GM10248 (cell line): ENCODE measurements around the gene GRM8.
"Not testable (repeated sequence)": the region's sequence is repeated elsewhere in the genome, so short reads cannot be mapped to it uniquely, and the experiment has no call there.

Experiments used
- CTCF ChIA-PET: fragments of 300-600 bp; sonication (Branson Sonifier 250); formaldehyde crosslinking; extraction: SDS; loops from one replicate; lab custom pipeline; 2021; ENCODE audit warnings: antibody characterized with exemption; lab: Yijun Ruan, JAX
- POLR2A ChIA-PET: fragments of 350-650 bp; sonication (Branson Sonifier 250); formaldehyde crosslinking; extraction: SDS; loops from one replicate; lab custom pipeline; 2020; ENCODE audit warnings: antibody characterized with exemption; lab: Yijun Ruan, JAX
- DNase-seq: peaks from one replicate; pipeline ENCODE4 v3.0.0; 2012; ENCODE audit errors: extremely low spot score
- TF ChIP-seq, protein P1 (sequence below): IDR thresholded peaks from 2 replicates; pipeline ENCODE4 v1.5.1; 2012; ENCODE audit warnings: mild to moderate bottlenecking, low read depth; ENCODE audit errors: extremely low read depth, missing control alignments, control extremely low read depth

Gene GRM8

GRCh38 chr7:126937171-126937570 lies 315.6 kb downstream of the GRM8 start:
- CTCF ChIA-PET, result no interaction called here
- POLR2A ChIA-PET, result no interaction called here
- TF ChIP-seq, protein P1, sequence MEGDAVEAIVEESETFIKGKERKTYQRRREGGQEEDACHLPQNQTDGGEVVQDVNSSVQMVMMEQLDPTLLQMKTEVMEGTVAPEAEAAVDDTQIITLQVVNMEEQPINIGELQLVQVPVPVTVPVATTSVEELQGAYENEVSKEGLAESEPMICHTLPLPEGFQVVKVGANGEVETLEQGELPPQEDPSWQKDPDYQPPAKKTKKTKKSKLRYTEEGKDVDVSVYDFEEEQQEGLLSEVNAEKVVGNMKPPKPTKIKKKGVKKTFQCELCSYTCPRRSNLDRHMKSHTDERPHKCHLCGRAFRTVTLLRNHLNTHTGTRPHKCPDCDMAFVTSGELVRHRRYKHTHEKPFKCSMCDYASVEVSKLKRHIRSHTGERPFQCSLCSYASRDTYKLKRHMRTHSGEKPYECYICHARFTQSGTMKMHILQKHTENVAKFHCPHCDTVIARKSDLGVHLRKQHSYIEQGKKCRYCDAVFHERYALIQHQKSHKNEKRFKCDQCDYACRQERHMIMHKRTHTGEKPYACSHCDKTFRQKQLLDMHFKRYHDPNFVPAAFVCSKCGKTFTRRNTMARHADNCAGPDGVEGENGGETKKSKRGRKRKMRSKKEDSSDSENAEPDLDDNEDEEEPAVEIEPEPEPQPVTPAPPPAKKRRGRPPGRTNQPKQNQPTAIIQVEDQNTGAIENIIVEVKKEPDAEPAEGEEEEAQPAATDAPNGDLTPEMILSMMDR, result no peak
- DNase-seq, result no peak

DNA sequence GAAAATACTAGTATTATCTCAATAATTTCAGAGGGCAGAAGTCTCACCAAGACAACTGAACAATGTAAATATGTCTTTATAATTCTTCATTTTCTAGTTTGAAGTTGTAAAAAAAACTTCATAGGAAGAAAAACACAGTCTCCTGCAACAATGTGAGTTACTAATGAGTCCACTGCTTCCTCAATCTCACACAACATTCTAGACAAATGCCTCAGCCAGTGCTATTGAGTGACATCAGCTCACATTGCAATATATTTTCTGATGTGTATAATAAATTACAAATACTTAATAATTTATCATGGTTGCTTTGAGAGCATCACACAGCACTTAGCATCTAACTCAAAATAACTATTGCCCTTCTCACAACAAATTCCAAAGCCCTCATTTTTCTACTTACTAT lies 321.2 kb downstream of the GRM8 start:
- ChIA-PET POLR2A (no interaction called here), CTCF (no interaction called here)
- DNase-seq, result no peak
- TF ChIP-seq, protein P1, result no peak

DNA sequence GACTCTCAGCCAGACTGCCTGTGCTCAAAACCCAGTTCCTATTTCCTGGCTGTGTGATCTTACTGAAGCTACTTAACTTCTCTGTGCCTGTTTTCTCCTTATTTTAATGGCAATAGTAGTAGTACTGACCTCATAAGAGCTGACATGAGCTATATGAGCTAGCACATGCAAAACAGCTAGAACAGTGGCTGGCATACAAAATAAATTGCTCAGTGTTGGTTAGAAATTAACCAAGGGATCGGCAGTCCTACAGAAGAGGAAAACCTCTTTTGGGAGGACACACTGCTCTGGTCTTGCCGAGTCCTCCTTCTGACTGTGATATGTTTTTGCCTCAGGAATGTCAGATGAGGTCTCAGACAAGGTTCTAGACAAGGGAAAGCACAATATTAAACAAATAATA lies 322.6 kb downstream of the GRM8 start:
- ChIA-PET POLR2A (no interaction called here), CTCF (interaction anchor here (0.7 to 1.3 kb wide), 2 partner anchors 9 to 10 kb away, joined by 3 to 4 read pairs; no protein-coding TSS in a partner anchor)

DNA sequence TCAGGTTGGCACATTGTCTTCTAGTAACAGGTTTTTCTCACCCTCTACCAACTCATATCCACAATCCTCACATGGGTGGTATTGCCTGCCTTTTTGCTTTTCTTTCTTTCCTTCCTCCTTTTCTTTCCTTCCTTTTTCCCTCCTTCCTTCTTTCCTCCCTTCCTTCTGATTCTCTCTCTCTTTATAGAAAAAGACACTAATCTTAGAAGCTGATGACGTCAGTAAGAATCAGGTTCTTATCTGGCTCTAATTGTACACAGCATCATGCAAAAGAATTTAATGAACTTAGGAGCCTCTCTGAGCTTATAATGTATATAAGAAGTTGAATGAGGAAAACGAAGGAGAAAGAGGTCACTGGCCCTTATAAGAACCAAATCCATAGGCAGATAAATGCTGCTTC lies 328.3 kb downstream of the GRM8 start:
- DNase-seq, result no peak
- POLR2A ChIA-PET, result no interaction called here
- CTCF ChIA-PET, result interaction anchor here (1.2 kb wide), 1 partner anchor 10 kb away, joined by 3 read pairs; no protein-coding TSS in a partner anchor
- TF ChIP-seq, protein P1, result no peak

More for the DNA sequence above, 322.6 kb downstream of the GRM8 start:
- TF ChIP-seq, protein P1, result no peak
- no peak for DNase-seq

DNA sequence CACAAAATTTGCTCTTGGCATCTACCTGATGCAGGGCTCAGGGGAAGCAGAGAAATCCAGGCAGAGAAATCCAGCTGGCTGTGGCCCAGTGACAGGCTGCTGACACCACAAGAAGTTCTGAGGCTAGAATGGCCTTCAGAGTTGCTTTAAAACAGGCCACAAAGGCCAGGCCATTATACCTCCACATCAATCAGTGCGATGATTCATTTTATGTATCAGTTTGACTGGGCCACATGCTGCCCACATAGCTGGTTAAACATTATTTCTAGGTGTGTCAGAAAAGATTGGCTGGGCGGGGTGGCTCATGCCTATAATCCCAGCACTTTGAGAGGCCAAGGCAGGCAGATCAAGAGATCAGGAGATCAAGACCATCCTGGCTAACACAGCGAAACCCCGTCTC lies 341.1 kb downstream of the GRM8 start:
- POLR2A ChIA-PET, CTCF ChIA-PET, DNase-seq: not testable (repeated sequence)

DNA sequence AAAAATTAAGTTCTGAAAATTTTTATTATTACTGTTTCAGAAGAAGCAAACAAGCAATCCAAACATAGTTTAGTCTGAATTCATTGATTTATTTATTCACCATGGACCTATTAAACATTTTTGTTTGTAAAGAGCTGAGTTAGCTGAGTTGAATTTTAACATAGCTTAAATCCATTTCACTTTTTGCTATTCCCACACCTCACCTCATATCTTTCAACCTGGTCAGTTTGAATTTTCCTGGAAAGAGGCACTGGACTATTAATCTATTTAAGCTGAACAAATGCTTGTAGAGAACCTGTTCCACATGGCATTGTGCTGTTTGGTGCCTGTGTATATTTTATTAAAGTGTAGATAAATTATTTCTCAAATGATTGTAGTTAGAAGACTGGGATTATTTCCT lies 344.2 kb downstream of the GRM8 start:
- POLR2A ChIA-PET, DNase-seq, CTCF ChIA-PET: not testable (repeated sequence)

DNA sequence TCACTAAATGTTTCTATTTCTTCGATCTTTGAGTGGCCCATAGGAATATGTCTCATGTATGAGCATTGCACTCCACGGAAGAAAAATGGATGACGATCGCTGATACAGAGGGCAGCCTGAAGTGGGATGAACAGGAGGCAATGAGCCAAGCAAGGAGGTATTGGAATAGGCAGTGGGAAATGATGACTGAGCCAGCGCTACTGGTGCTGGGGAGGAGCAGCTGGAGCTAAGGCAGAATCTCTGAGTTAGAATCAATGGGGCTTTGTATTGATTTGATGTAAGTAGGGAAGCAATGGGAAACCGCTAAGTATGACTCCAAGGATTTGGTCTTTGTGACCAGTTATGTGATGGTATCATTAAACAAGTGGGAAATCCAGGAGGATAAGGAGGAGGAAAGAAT lies 345.1 kb downstream of the GRM8 start:
- DNase-seq, POLR2A ChIA-PET, CTCF ChIA-PET: not testable (repeated sequence)

GRCh38 chr7:126905255-126905654 lies 347.5 kb downstream of the GRM8 start:
- CTCF ChIA-PET, DNase-seq, POLR2A ChIA-PET: not testable (repeated sequence)

DNA sequence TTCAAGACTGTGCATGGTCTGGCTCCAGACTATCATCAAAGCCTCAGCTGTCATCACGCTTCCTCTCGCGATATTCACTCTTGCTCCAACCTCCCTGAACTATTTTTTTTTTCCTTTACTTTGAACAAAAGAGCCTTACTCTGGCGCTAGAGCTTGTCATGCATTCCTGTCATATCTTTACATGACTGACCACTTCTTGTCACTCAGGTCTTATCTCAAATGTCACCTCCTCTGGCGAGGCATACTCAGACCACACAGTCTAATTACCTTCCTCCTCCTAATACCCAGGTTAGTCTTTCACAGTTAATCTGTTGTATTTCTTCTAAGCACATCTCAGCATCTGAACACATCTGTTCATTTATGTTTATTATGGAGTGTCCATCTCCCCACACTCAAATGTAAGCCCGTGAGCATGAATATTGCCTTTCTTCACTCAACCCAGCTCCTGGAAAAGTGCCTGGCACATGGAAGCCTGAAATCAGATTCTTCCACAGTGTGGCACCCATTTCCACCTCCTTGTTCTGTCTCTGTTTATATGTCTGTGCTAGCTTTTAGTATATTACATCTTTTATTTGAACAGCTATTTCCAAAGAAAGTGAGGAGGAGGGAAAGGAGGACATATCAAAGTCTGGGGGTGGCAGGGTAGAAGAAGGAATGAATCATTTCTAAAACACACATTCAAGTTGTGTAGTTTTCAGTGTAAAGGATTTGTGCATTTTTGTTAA lies 351.5 kb downstream of the GRM8 start:
- CTCF ChIA-PET, result interaction anchor here (0.8 to 2.4 kb wide), 6 partner anchors 12 to 135 kb away, joined by 3 to 32 read pairs (median 4); no protein-coding TSS in a partner anchor
- DNase-seq, POLR2A ChIA-PET: not testable (repeated sequence)

DNA sequence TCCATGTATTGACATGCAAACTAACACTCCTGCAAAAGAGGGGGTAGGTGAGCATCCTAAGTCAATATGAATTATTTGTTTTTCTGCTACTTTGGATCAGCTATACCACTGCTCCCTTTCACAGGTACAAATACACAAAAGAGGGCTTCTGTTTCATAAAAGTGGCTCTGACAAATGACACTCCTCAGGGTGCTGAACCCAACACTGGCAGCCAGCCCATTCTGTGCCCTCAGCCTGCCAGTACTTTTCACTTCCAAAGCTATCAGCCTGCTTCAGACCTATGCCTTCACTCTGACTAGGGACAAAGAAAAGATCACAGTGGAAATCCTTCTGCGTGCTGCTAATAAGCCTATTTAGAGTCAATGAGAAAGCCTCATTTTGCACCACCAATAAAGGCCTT lies 364.8 kb downstream of the GRM8 start:
- DNase-seq, POLR2A ChIA-PET: not testable (repeated sequence)
- CTCF ChIA-PET, result interaction anchor here (1.3 kb wide), 1 partner anchor 12 kb away, joined by 3 read pairs; no protein-coding TSS in a partner anchor

GRCh38 chr7:126887560-126887959 lies 365.2 kb downstream of the GRM8 start:
- POLR2A ChIA-PET, DNase-seq: not testable (repeated sequence)
- CTCF ChIA-PET, result interaction anchor here (1.3 kb wide), 1 partner anchor 13 kb away, joined by 3 read pairs; no protein-coding TSS in a partner anchor

DNA sequence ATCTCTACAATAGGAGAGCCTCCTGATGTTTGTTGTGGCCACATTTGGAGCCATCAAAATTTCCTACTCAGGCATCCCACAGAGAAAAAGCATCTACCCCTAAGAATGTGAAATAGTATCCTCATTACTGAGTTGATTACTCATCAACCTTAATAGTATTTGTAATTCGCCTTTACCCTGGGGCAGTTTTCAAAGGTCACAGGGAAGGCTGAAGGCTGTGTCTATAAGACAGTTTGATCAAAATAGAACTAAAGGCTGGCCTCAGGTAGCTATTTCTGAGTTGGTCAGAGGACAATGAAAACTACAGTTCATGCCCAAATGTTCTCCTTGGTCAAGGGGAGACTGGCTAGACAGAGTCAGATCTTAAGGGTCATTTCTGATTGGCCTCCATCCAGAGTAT lies 370.0 kb downstream of the GRM8 start:
- CTCF ChIA-PET, result interaction anchor here (1.2 kb wide), 1 partner anchor 18 kb away, joined by 3 read pairs; no protein-coding TSS in a partner anchor
- DNase-seq, POLR2A ChIA-PET: not testable (repeated sequence)

DNA sequence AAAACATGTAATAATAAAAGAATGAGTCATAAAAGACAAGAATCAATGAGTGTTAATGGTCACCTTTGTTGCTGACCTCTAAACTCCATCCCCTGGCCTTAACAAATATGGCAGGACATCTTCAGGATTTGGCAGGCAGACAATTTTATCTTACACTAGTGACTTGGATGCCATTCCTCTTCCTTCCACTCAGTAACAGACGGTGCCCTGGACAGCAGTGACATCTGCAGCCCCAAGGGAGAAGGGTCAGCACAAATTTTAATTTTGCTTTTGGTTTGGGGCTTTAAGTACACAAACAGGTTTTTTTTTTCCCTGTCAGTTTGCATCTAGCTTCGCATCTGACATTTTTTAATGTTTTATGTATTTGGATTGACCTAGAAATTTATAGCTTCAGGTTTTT lies 370.8 kb downstream of the GRM8 start:
- CTCF ChIA-PET, POLR2A ChIA-PET, DNase-seq: not testable (repeated sequence)
